RKO (cell line): ENCODE results near the gene MAPT.
"Not testable (repeated sequence)": the region's sequence is repeated elsewhere in the genome, so short reads cannot be mapped to it uniquely, and the experiment has no call there.

ENCODE experiments used
- DNase-seq: peaks from one replicate; pipeline ENCODE4 v3.0.0-alpha.2; 2016; ENCODE audit warnings: low spot score

Gene MAPT

GRCh38 chr17:45994987-45995386 is 100.6 kb downstream of the MAPT start:
- no peak for DNase-seq

- DNase-seq: no peak
Observed at GRCh38 chr17:45995627-45996270, 101.4 kb downstream of the MAPT start.

- DNase-seq: no peak
Observed at GRCh38 chr17:45996282-45996937, 102.1 kb downstream of the MAPT start.

GRCh38 chr17:45997166-45997565 is 102.8 kb downstream of the MAPT start:
- no peak for DNase-seq

GRCh38 chr17:45997624-45998023 is 103.3 kb downstream of the MAPT start:
- no peak for DNase-seq

- DNase-seq: no peak
Observed at GRCh38 chr17:45998987-45999899, 104.9 kb downstream of the MAPT start, which contains the start of gene STH. STH (plus strand) TSS chr17:45999250; CDS start chr17:45999280, 30 bp downstream.

GRCh38 chr17:45999900-46000290 is 105.5 kb downstream of the MAPT start:
- DNase-seq: no peak

GRCh38 chr17:46000292-46000691 is 105.9 kb downstream of the MAPT start:
- no peak for DNase-seq

- DNase-seq: no peak
Observed at GRCh38 chr17:46000757-46001156, 106.4 kb downstream of the MAPT start.

- no peak for DNase-seq
Observed at GRCh38 chr17:46001390-46002310, 107.3 kb downstream of the MAPT start.

- peak; percentile 62 for DNase-seq
Observed at GRCh38 chr17:46002311-46002972, 108.1 kb downstream of the MAPT start.

- DNase-seq: no peak
Observed at GRCh38 chr17:46002973-46003316, 108.6 kb downstream of the MAPT start.

GRCh38 chr17:46003907-46004748 is 109.8 kb downstream of the MAPT start:
- no peak for DNase-seq

GRCh38 chr17:46006082-46006481 is 111.7 kb downstream of the MAPT start:
- DNase-seq: not testable (repeated sequence)

- DNase-seq: no peak
Observed at GRCh38 chr17:46007461-46007965, 113.2 kb downstream of the MAPT start.

GRCh38 chr17:46008591-46008990 is 114.2 kb downstream of the MAPT start:
- no peak for DNase-seq

GRCh38 chr17:46009681-46010596 is 115.6 kb downstream of the MAPT start:
- no peak for DNase-seq

GRCh38 chr17:46010597-46011186 is 116.3 kb downstream of the MAPT start:
- DNase-seq: no peak
